HG03097 (cell line): ENCODE results near the gene HACD2.

Source experiments
- ATAC-seq: cut with Tn5 transposase; IDR thresholded peaks from one replicate; pipeline ENCODE4 v1.9.1; 2021; ENCODE audit not compliant: unreplicated experiment, low FRiP score

Gene HACD2

DNA sequence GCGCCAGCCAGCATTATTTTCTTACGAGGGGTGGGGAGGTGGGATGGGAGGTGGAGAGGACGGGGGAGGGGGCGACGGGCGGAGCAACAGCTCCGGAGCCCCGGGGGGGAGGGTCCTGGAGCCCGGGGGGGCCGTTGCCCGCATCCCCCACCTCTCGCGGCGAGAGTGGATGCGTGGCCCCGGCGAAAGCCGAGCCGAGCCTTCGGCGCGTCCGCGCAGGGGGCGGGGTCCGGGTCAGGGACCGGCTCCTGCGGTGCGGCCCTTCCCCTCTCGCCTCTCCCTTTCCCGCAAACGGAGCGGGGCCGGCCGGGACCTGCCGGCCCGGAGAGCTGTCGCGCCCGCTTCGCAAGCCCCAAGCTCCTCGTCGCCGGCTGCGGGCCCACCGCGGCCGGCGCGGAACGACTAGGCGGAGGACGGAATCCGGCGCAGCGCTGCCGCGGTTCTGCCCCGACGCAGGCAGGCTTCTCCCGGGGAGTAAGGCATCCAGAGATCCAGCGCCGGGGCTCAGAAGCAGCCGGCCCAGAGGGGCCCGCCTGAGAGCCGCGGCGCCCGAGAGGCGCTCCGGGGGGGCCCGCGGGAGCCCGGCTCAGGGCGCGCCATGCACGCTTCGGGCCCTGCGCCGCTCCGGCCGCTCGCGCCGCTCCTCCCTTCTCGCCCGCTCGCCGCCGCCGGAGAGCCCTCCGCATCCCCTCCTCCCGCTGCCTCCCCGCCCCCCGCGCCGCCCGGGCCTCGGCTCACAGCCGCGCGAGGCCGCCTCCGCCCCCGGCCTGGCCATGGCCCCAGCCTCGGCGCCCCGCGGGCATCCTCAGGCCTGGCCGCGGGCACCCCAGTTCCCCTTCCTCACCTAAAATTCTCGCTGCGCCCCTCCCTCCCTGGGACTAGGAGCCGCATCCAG is 135.5 kb downstream of the HACD2 start:
- ATAC-seq, result no peak

DNA sequence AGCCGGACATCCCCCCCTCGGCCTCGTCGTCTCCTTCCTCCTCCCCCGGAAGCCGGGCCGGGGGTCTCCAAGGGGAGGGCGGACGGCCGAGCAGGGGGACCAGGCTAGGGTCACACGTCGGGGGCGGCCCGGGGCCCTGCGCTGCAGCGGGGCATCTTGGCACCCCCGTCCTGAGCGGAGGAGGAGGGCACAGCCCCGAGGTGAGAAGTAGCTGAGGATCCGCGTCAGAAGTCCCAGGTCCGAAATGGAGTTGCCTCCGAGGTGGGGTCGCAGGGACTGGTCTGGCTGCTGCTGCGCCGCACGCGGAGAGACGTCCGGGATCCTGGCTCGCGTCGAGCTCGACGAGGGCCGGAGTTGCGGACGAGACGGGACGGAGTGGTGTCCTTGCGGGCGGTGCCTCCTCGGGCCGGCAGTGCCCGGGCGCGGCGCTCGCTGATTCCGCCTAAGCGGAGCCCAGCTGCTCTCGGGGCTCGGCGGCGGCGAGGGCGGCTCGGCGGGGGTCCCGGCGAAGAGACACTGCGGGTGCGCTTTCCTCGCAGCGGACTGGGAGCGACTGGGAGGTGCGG is 136.2 kb downstream of the HACD2 start, which contains the start of gene ADCY5:
TSS of gene ADCY5 (minus strand) at position 555 of the 566 bp plus-strand sequence. CDS start at position 10, 545 bp downstream.
- no peak for ATAC-seq

DNA sequence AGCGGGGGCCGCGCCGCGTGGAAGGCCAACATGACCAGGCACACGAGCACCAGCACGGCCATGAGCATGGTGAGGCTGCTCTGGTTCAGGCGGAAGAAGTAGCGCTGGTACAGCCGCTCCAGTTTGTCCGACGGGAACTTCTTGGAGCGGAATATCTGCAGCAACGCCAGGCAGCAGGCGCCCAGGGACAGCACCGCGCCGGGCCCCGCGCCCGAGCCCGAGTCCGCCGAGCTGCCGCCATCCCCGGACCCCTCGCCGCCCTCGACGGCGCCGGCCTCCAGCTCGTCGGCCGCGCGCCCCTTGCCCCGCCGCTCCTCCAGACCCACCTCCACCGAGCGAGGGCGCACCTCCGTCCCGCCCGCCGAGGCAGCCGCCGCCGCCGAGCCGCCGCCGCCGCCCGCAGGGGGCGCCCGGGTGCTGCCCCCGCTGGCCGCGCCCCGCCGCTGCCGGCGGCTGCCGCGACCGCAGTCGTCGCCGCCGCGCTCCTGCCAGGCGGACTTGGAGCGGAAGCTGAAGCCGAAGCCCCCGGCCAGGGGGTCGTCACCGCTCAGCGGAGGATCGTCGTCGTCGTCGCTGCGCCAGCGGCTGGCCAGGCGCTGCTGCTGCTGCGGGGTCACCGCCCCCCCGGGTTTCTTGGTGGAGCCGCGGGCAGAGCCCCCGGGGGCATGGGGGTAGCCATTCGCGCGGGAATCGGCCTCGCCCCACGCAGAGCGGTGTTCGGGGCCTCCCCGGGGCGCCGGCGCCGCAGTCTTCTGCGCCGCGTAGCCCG is 136.9 kb downstream of the HACD2 start:
- ATAC-seq, result no peak

DNA sequence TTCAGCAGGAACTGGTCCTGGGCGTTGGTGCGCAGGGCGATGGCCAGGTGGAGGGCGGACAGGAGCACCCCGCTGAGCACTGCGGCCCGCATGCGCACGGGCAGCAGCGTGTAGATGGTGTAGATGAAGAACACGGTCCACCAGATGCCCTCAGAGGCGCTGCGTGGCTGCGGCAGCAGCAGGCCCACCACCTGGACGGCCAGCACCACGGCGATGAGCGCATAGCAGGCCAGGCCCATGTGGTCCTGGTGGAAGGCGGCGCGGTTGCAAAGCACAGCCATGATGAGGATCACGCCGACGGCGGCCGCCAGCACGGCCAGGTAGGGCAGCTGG is 137.5 kb downstream of the HACD2 start:
- ATAC-seq, result no peak

DNA sequence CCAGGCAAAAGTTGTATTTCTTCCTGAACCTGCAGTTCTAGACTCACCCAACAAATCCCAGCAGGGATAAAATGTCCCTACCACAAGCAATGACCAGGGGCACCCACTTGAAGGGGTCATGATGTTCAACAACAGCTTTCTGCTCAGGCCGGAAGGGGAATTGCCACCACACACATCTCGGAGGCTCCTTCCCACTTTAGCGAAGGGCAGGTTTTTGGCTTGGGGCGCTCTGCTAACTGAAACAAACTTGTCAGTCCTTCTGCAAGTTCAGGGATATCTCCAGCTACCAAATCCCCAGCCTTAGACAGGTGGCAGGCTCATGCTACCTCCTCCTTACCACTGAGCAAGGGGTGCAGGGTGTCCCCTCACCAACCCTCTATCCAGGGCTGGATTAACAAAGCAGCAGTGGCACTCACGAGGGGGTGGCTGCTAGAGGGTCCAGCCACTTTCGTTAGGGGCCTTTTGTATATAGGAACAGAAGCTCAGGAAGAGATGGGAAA is 138.2 kb downstream of the HACD2 start:
- no peak for ATAC-seq

DNA sequence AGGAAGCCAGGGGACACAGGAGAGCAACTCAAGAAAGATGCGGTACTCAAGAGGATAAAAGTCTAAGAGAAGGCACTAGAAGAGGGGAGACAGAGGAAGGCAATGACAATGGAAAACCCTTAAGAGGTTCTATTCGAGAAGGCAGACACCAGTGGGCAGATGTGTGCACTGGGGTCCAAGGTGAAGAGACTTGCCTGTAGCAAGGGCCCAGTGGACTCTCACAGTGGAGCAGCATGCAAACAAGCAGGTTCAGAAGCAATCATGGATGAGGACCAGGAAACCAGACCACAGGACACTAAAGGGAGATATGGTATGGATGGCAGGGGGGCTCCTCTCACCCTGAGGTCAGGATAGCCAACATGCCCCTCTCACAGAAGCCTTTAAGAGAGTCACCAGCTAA is 138.6 kb downstream of the HACD2 start:
- no peak for ATAC-seq

DNA sequence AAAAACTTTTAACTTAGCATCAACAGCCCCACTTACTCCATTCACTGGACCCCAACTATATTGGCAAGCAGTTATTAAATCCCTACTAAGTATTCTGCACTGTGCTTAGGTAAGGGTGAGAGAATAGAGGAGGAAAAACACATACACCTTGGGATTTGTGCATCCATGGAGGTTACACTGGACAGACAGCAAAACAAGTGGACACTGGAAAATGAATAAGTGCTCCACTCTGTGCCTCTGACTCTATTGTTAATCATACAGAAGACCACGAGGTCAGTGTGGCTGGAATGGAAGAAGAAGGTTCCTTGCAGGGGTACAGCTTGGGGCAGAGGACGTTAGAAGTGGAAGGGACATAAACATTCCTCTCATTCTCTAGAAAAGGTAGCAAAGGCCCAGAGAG is 139.2 kb downstream of the HACD2 start:
- no peak for ATAC-seq

DNA sequence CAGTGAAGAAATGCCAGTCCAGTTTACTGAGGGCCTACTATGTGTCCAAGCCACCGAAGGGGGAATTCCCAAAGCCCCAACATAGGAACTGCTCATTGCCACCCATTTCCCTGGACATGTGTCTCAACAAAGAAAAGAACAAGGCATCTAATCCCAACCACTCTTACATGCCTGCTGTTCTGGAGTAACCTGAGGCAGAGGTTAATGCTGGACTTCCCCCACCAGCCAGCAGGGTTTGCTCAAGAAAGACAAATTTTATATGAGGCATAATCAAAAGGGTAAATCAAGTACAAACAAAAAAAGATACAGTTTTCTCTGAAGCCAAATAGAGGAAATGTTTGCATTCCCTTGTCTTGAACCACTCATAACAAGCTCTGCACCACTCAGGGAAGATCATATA is 140.1 kb downstream of the HACD2 start:
- no peak for ATAC-seq

DNA sequence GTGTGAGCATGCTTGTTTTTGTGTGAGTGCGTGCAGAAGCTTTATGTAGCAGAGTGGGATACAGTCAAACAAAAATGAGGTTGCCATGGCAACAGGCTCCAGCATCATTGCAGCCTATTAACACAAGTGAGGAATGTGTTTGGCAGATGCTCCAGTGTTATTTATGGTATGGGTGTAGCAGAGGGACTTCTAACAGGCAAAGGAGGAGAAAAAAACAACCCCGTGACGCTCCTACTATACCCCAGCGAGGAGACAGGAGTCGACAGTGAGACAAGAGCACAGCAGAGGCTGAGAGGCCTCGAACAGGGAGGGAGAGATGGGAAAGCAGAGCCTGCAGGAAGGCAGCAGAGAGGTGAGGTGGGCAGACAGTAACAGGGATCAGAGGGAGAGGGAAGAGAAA is 140.8 kb downstream of the HACD2 start:
- no peak for ATAC-seq

DNA sequence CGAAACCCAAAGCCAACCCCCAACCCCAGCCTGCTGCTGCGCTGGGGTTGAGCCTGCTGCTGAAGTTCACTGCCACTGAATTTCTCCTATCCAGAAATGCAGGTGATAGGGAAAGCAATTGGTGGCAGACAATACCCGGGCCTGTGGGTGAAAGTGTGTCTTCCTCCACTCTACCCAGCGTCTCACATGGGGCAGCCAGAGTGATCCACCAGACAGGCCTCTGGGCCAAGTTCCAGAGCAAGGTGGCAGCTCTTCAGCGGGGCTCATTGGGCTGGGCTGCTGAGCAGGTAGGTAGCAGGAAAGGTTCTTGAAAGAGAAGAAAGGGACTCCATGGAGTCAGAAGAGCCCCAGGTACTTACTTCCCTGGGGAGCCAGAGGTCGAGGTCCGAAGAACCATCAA is 141.9 kb downstream of the HACD2 start:
- ATAC-seq, result no peak

DNA sequence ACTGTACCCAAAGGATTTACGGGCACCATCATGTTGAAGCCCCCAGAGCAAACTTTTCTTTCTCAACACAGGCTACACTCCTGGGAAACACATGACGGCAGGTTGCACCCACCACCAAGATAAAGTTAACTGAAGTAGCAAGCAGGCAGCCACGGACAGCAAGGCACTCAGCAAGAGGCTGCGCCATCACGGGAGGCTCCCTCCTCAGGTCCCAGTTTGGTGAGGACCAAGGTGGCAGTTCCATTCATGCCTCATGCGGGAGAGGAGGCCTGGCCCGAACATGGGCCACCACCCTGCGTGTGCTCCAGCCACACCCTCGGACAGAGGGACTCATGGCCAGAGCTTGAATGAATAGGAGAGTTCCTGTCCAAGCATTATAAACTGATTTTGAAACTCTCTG is 142.7 kb downstream of the HACD2 start:
- ATAC-seq, result no peak
